Measurements from ENCODE around the gene CBFA2T3. TPM values are rescaled to one million over a fixed set of nuclear protein-coding genes. Genes with fewer than 3 reads are reported as not detected.

Gene CBFA2T3
- total and polyA plus RNA-seq, 2 of the 8 experiments (the other 6 are each of a cell fraction or from before 2014, with no cell fraction given), result 0.51 to 1.3 TPM

- no peak for TF ChIP-seq BCL11A (IDR thresholded peaks at IDR 0.05; ENCODE audit: low read depth in 2 of 2, low read length in 2 of 2)
- TF ChIP-seq CREB1 (IDR thresholded peaks at IDR 0.05), result no peak
- no peak for TF ChIP-seq USF2 (IDR thresholded peaks at IDR 0.05; ENCODE audit: low read length)
These were observed 38.8 kb downstream of the CBFA2T3 start (continued) for GRCh38 chr16:88938119-88938776.
